Psoas muscle (tissue), 8 donors: ENCODE data around the gene ITK. TPM values are rescaled to one million over a fixed set of nuclear protein-coding genes. Genes with fewer than 3 reads are reported as not detected.

Source experiments
- ATAC-seq, 4 donors: fragments of 200-7000 bp; cut with Tn5 transposase; one replicate each; pipeline ENCODE4 v1.9.1; 2020; ENCODE audit warnings: moderate library complexity in 3 of 4, mild to moderate bottlenecking in 2 of 4
- DNase-seq, 2 donors: peaks; one replicate each; pipeline ENCODE4 v3.0.0-alpha.2; 2020
- H3K27ac ChIP-seq: fragments of 200-600 bp; one replicate; pipeline ENCODE4 v1.8.0; 2022
- H3K27me3 ChIP-seq, 3 donors: fragments of 200-600 bp in 1 of 3; one replicate each; pipeline versions ENCODE4 v1.6.1 to v1.8.0; 2013 to 2022; ENCODE audit warnings: low read length in 2 of 3, mild to moderate bottlenecking in 2 of 3, moderate library complexity in 1 of 3; ENCODE audit not compliant: insufficient read depth in 3 of 3
- H3K36me3 ChIP-seq, 2 donors: fragments of 200-600 bp in 1 of 2; one replicate each; pipeline versions ENCODE4 v1.6.1 to v1.8.0; 2013 to 2022; ENCODE audit warnings: low read depth in 1 of 2, mild to moderate bottlenecking in 1 of 2, moderate library complexity in 1 of 2; ENCODE audit not compliant: insufficient read depth in 1 of 2
- H3K4me1 ChIP-seq: fragments of 200-600 bp; one replicate; pipeline ENCODE4 v1.8.0; 2022
- H3K4me3 ChIP-seq: fragments of 200-600 bp; one replicate; pipeline ENCODE4 v1.8.0; 2022; ENCODE audit warnings: mild to moderate bottlenecking
- H3K9me3 ChIP-seq: fragments of 200-600 bp; one replicate; pipeline ENCODE4 v1.8.0; 2022
- WGBS, 3 donors: extraction: QIAGEN DNeasy Blood & Tissue Kit; methylation state at CpG; one replicate each; pipeline versions ENCODE4 v1.1.6 to v1.1.7; 2013; 5-methylcytosine and 5-hydroxymethylcytosine counted together
- intact Hi-C, 2 donors: fragments of 100-400 bp; cut with DNase I; formaldehyde crosslinking; loops; one replicate each; pipeline versions ENCODE4 v1.11.0 to v1.14.2; 2022
- polyA plus RNA-seq, 3 donors: library from polyadenylated mRNA; stranded (reverse); fragments of 200-250 nt; gene quantifications; one replicate each; pipeline ENCODE4 v1.2.3, GENCODE V29; 2013
- total RNA-seq, 4 donors: library from RNA; stranded (reverse); fragmentation: NEBNext Ultra II Directional in 2 of 4; extraction: Animal tissue kit (Norgen Biotek cat#: 25700) in 2 of 4; gene quantifications; one replicate each; pipeline versions ENCODE4 v1.2.1 to v1.2.4, GENCODE V29; 2021 to 2023
- TF ChIP-seq, protein P1 (sequence below): fragments of 200-600 bp; IDR thresholded peaks from one replicate; pipeline ENCODE4 v1.8.0; 2022; ENCODE audit warnings: antibody characterized with exemption
- donor health status: healthy with polysubstance abuse.
- donor health status: DM: no; HTN: no; CAD: no; lungs with moderate emphysema.
- donor health status: Bipolar disorder and iron deficiency.
- donor health status: healthy.
- donor health status: DM: yes; HTN: yes; CAD: no.
- donor health status: DM: no; HTN: no; CAD: no.
- donor health status: DM: no; HTN: no; CAD: no.
- donor health status: DM: yes; HTN: yes; CAD: no.

ITK gene
- total and polyA plus RNA-seq, 7 donors, result 0.04 to 1.0 (median 0.28) TPM

DNA sequence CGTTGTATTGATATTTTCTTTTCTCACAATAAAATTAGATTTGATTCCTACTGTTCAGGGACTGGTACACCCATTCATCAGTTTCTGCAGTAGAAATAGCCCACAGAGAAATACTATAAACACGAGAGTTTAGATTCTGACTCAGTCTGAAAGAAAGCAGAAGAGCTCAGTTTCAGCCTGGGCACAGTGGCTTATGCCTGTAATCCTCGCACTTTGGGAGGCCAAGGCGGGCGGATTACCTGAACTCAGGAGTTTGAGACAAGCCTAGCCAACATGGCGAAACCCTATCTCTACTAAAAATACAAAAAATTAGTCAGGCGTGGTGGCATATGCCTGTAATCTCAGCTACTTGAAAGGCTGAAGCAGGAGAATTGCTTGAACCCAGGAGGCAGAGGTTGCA, 8.6 kb downstream of the ITK start:
- H3K4me3 ChIP-seq, result no peak overlapping the region
- no peak for DNase-seq
- no peaks in the 10 kb centered on the region for H3K9me3 ChIP-seq
- H3K36me3 ChIP-seq, result no peaks in the 10 kb centered on the region
- TF ChIP-seq, protein P1, sequence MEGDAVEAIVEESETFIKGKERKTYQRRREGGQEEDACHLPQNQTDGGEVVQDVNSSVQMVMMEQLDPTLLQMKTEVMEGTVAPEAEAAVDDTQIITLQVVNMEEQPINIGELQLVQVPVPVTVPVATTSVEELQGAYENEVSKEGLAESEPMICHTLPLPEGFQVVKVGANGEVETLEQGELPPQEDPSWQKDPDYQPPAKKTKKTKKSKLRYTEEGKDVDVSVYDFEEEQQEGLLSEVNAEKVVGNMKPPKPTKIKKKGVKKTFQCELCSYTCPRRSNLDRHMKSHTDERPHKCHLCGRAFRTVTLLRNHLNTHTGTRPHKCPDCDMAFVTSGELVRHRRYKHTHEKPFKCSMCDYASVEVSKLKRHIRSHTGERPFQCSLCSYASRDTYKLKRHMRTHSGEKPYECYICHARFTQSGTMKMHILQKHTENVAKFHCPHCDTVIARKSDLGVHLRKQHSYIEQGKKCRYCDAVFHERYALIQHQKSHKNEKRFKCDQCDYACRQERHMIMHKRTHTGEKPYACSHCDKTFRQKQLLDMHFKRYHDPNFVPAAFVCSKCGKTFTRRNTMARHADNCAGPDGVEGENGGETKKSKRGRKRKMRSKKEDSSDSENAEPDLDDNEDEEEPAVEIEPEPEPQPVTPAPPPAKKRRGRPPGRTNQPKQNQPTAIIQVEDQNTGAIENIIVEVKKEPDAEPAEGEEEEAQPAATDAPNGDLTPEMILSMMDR, result no peak
- 71 to 86% (median 82%) methylated on average over 7 of the region's 7 CpGs for WGBS, 3 donors
- H3K27ac ChIP-seq, result no peak overlapping the region
- peaks cover 0 to 3% (median 2%) of the 10 kb centered on the region in 3 donors for H3K27me3 ChIP-seq
- no peaks in the 10 kb centered on the region for H3K4me1 ChIP-seq
- intact Hi-C loops, result no loop called here
- ATAC-seq, result no peak

DNA sequence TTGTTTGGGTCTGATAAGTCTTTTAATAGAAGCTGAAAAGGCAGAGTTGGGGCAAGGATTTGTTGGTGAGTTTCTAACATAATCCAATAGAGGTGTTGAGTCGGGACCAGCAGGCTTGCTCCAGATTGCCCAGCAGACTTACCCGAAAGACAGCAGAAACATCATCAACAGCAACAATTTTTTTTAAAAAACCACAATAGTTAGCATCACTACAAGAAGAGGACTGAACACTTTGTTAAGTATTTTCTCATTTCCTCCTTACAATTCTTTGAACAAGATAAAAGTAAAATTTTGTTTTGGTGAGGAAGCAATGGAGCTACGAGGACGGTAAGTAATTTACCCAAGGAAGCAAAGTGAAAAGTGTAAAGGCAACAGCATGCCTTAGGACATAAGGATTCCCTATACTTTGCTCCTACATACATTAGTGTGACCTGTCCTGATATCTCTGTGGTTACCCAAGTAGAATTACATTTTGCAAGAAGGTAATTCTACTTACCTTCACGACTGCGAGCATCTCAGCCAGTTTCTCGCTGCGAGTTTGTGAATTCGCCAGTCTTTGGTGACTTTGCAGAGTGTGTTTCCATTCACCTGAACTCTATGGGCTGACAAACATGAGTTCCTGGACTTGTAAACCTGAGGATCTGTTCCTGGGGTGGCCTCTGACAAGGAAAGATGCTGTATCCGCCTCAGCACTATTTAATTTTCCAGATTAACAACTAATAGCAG, 13.2 kb downstream of the ITK start:
- Histone ChIP-seq H3K4me3 (no peak overlapping the region), H3K4me1 (no peaks in the 10 kb centered on the region), H3K36me3 (no peaks in the 10 kb centered on the region), H3K27me3 (peaks cover 0 to 6% (median 2%) of the 10 kb centered on the region in 3 donors), H3K27ac (no peak overlapping the region), H3K9me3 (no peaks in the 10 kb centered on the region)
- intact Hi-C loops, result no loop called here
- WGBS, 3 donors, result 86 to 93% (median 92%) methylated on average over 10 of the region's 10 CpGs
- ATAC-seq (no peak), DNase-seq (no peak)
- TF ChIP-seq, protein P1, result no peak

- ATAC-seq (no peak), DNase-seq (no peak)
- Histone ChIP-seq H3K4me3 (no peak overlapping the region), H3K36me3 (no peaks in the 10 kb centered on the region), H3K27ac (no peak overlapping the region), H3K4me1 (no peaks in the 10 kb centered on the region), H3K27me3 (peaks cover 0 to 3% (median 0%) of the 10 kb centered on the region in 3 donors), H3K9me3 (no peaks in the 10 kb centered on the region)
- intact Hi-C loops, result no loop called here
- TF ChIP-seq, protein P1, result no peak
These were observed 15.4 kb downstream of the ITK start for GRCh38 chr5:157196045-157196444.

DNA sequence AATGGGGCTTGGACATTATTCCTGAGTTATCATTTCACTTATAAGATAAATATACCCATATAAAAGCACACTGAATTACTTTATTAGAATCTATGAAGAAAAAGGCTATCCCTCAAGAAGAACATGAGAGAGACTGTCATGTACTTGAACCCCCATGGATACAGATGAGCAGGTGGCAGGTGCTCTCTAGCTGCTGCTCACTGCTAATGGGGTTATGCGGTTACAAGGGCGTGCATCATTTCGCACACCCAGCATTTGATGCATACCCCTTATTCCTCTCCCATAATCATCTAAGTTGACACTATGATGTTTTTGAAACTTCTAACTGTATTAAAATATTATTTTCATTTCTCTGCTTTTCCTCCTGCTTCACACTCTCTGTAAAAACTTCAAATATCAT, 16.4 kb downstream of the ITK start:
- Histone ChIP-seq H3K27ac (no peak overlapping the region), H3K9me3 (no peaks in the 10 kb centered on the region), H3K36me3 (no peaks in the 10 kb centered on the region), H3K27me3 (peaks cover 0 to 3% (median 0%) of the 10 kb centered on the region in 3 donors), H3K4me1 (no peaks in the 10 kb centered on the region), H3K4me3 (no peak overlapping the region)
- ATAC-seq (no peak), DNase-seq (no peak)
- 71 to 87% (median 81%) methylated on average over 3 of the region's 3 CpGs for WGBS, 3 donors
- intact Hi-C loops, result no loop called here
- TF ChIP-seq, protein P1, result no peak
